GM18870 (cell line): ENCODE measurements around the gene F9.
A peak's percentile ranks its signal among the peaks of the same experiment; 100 is the strongest.
"Not testable (repeated sequence)": the region's sequence is repeated elsewhere in the genome, so short reads cannot be mapped to it uniquely, and the experiment has no call there.

Experiments
- ATAC-seq: cut with Tn5 transposase; IDR thresholded peaks from one replicate; pipeline ENCODE4 v1.9.1; 2021; ENCODE audit warnings: moderate library complexity; ENCODE audit not compliant: unreplicated experiment

F9 gene

DNA sequence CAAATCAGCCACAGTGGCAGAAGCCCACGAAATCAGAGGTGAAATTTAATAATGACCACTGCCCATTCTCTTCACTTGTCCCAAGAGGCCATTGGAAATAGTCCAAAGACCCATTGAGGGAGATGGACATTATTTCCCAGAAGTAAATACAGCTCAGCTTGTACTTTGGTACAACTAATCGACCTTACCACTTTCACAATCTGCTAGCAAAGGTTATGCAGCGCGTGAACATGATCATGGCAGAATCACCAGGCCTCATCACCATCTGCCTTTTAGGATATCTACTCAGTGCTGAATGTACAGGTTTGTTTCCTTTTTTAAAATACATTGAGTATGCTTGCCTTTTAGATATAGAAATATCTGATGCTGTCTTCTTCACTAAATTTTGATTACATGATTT is at the start of gene F9:
F9 (plus strand) TSS at position 190 of the 400 bp plus-strand sequence; CDS start at position 216, 26 bp downstream.
- ATAC-seq = no peak

DNA sequence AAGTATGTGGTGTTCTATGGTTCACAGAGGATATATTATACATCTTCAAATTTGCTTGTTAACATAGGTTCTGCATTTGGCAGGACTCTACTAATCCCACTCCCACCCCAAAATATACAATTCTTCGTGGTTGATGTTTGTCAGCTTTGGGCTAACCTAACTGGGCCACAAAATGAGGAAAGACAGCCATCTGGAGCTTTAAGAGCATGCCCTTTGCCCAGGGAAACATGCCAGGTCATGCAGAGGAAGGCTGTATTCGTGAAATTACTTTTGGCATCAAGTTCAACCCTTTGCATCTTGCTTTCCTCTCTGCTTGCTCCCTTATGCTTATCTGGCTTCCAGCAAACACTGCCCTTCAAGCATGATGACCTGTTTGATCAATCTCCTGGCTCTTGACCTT is 46.8 kb upstream of the F9 start:
- no peak for ATAC-seq

DNA sequence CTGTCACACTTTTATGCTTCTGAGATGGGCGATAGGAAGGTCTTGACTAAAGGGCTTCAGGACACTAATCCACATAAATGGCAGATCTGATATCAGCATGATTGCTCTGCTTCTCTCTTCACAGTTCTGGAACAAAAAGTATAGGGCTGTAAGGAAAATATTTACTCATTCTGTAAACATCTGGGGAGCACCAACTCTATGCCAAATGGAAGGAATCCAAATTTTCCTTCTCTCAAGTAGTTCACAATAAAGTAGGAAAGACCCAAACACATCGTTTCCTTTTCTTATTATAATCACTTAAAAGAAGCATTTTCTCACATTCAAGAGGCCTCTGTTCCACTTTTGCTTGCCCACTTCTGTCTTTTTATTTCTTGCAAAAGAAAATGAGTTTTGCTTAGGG is 45.9 kb upstream of the F9 start:
- no peak for ATAC-seq

DNA sequence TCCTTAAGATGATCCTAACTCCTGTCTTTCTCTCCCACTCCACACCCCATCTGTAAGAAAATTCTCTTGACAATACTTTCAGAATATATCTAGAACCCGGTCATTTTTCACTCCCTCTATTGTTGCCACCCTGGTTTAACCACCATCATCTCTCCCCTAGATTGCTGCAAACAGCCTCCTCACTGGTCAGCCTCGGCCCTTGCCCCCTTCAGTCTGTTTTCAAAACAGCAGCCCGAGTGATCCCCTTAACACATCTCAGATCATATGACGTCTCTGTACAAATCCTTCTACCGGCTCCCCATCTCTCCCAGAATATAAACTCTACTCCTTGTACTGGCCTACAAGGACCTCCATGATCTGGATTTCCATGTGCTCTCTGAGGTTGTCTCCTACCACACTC is 35.2 kb upstream of the F9 start:
- ATAC-seq = no peak

DNA sequence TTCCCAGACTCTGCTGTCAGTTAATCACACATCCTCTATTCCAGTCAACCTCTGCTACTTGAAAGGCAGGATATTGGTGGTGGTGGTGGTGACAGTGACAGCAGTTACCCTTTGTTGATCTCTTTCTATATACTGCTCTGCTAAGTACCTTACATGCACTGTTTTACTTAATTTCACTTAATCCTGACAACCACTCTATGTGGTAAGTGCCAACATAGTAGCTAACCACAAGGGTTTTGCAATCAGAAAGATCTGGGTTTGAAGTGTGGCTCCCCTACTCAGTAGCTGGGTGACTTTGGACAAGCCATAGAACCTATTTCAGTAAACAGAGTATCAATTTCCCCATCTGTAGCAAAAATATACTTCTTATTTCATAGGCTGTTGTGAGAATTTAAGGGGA is 24.2 kb upstream of the F9 start:
- no peak for ATAC-seq

DNA sequence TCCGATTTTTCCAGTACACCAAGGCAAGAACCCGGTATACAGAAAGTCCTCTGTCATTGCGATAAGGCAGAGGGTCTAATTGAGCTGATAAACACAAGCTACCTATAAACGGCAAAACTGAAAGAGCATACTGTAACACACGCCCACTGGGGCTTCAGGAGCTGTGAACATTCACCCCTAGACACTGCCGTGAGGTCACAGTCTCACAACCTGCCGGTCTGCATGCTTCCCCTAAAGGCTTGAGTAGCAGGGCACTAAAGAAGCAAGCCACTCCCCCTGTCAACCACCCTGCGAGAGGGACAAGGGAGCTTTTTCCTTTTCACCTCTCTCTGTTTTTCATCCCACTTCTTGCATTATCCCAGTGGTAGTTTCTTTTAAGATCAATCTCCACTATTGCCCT is 22.4 kb upstream of the F9 start:
- no peak for ATAC-seq

DNA sequence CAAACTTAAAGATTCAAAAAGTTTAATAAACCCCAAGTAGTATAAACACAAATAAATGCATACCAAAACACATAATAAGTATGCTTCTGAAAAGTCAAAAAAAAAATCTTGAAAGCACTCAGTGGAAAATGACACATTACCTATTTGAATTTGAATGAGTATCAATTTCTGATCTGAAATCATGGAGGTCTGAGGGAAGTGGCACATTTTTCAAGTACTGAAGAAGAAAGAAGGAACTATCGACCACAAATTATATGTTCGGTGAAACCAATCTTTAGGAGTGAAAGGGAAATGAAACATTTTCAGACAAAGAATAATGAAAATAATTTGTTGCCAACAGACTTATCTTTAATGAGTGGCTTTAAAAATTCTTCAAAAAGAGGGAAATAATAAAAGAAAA is 12.1 kb upstream of the F9 start:
- ATAC-seq = no peak

DNA sequence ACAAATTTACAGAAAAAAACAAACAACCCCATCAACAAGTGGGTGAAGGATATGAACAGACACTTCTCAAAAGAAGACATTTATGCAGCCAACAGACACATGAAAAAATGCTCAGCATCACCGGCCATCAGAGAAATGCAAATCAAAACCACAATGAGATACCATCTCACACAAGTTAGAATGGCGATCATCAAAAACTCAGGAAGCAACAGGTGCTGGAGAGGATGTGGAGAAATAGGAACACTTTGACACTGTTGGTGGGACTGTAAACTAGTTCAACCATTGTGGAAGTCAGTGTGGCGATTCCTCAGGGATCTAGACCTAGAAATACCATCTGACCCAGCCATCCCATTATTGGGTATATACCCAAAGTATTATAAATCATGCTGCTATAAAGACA is 1.7 kb upstream of the F9 start:
- ATAC-seq = not testable (repeated sequence)

DNA sequence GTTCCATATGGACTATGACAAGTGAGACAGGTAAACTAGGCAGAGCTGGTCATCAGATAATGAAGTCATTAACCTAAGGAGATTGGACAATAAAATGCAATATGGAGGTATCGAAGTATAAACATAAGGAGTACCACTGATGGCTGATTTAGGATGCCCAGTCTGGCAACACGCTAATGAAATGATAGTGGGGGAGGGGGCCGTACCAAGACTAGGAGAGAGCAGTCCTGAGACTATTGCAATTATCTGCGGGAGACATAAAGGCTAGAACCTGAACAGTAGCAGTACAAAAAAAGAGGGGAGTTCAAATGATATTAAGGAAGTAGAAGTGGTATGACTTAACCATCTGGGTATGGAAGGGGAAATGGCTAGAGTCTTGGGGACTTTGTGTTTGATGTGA is 2.3 kb downstream of the F9 start:
- no peak for ATAC-seq

DNA sequence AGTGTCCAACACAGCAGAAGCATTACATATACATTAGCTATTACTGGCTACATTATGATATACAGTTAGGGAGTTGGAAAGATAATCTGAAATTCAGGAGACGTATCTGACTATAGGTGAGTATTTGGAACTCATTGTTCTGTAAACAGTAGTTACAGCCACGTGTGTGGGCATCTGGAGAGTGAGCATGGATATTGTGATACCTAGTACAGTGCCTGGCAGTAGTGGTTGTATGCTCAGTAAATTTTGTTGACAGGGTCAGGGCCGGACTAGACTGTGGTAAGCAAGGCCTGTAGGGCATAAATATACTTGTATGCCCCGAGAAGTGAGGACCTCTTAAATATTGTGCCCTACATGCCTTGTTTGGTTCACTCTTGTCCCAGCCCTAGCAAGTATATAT is 2.9 kb downstream of the F9 start:
- no peak for ATAC-seq

DNA sequence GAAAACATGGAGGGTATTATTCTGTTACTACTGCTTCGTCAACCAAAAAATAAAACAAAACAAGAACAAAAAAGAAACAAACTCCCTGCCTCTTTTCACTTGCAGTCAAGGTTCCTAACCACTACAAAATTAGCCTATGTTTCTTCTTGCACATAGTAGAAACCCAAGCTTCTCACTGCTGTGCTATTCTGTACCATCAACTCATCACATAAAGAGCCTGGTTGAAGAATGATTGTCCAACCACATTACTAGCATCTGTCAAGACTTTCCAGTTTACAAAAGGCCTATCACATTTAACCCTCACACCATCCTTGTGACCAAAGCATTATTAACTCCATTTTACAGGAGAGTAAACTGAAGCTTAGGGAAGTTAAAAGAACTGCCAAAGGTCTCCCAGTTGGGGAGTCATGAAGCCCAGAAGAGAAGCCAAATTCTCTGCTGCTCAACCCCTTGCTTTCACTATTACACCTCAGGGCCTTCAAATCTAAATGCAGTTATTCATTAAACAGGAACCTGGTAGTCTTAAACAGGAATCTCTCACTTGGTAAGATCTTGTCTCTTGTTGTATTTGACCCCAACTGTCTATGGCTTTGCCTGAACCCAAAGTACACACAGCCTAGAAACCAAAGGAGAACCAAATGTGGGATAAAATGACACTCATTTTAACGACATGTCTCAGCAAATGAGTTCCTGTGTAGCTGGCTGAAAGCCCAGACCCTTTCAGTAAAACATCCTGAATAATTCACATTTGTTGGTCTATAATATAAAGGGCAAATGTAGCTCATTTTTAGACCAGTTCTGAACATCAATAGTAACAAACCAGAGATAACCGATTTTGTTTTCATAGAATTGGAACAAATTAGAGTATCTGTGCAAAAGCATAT is 8.6 kb downstream of the F9 start:
- peak; percentile 77 for ATAC-seq

DNA sequence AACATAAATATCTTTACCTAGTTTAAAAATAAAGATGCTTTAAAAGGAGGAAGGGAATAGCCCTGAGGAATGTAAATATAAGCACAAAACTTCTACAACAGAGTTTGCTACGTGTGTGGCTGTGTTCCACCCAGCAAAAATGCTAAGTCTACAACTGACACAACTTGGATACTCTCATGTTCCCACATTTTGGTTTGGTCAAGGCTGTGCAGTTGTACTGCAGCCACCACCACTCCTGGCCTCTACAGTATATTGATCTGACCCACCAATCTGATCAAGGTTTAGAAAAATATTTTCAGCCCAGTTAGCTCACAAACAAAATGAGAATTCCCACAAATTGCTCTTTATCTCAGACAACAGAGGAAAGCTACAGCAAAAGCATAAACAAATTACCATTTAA is 12.1 kb downstream of the F9 start:
- ATAC-seq = no peak

DNA sequence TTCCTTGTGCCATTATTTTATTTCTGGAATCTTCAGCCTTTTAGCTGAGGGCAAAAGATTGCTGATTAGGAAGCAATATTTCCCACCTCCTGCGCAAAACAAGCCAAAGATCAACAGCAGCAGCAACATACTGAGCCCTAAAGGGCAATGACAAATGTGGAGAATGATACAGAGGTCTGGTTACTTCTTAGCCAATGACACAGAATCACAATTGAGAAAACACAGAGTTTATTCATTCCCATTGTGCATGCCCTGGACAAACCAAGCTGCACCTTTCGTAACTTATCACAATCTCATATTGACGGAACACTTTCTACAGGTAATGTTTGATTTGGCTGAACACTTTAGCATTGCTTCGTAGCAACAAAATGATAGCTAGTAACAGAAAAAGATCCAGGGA is 13.4 kb downstream of the F9 start:
- ATAC-seq = no peak

DNA sequence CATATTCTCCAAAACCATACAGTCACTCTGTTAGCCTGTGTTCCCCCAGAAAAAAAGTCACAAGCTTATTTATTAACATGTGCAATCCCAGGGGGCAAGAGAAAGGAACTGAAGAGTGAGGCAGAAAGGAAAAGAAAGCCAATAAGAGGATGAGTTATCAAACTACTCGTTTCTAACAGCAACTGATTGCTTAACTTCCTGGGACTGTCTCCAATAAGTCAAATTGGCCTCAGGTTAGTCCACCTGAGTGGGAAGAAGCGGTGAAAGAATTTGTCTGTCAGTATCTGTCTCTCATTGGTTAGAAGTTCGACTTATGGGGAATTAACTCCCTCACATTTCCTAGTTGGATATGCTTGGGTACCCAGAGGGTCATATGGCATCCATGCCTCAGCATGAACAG is 14.1 kb downstream of the F9 start:
- ATAC-seq = no peak

DNA sequence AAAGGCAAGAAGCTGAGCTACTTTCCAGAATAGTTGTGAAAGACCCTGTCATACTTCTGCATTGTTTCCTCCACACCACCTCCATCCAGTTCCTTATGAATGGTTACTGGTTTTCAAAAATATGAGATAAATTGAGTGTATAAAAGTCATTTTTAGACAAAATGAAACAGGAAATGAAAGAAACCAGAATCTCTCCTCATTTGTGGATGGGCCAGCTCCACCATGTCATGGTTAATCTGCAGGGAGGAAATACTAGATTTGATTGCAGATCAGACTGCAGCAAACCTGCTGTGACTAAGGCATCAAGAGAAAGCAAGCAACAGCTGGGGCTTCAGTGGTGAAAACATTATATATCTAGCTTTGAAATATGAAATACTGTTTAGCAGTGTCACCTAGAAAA is 23.8 kb downstream of the F9 start:
- ATAC-seq = peak; percentile 14

DNA sequence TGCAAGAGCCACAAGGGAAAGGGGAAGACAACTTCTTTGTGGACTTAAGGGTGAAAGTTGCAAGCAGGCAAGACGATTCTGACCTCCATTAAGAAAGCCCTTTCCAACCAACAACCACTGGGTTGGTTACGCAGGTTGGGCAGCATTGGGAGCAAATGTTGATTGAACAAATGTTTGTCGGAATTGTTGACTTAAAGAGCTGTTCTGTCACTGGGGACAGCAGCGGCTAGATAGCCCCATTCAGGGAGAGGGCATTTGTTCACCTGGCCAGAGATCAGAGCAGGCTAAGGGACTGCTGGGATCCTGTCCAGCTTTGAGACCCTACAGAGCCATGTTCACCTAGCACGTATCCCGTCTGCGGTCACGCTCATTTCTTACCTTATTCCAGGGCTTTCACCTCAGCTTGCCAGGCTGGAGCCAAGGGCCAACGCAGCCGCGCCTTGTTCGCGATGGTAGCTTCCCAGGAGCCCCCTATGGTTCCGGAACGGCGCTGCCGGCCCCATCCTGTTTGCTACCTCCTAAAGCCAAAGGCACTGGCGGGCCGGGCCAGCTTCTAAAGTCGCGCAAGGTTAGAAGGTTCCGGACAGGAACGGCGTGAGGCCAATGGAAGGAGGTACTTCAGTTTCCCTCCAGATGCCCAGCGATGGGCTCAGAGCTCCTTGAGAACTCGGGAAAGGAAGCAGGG is 24.6 kb downstream of the F9 start:
- no peak for ATAC-seq

DNA sequence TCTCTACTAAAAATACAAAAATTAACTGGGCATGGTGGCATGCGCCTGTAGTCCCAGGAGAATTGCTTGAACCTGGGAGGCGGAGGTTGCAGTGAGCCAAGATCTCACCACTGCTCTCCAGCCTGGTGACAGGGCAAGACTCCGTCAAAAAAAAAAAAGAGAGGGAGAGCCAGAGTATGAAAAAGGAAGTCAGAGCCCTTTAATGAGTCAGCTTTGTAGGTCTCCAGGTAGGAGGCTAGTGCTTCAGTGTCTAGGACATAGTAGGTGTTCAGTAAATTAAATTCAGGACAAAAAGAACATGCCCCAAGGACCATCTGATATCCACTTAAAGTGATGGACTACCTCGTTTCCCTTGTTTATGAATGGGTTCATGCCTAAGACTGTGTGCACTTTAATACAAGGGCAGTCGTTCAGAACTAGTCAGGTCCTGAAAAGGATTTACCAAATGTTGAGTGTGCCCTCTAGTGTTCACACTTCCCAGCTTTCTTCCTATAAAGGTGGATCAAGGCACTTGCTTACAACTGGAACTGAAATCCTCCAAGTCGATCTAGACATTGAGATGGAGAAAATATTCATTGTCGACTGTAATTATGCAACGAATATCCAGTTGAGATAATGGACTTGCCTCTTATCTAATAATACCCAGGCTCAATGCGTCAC is 29.0 kb downstream of the F9 start:
- peak; percentile 88 for ATAC-seq

DNA sequence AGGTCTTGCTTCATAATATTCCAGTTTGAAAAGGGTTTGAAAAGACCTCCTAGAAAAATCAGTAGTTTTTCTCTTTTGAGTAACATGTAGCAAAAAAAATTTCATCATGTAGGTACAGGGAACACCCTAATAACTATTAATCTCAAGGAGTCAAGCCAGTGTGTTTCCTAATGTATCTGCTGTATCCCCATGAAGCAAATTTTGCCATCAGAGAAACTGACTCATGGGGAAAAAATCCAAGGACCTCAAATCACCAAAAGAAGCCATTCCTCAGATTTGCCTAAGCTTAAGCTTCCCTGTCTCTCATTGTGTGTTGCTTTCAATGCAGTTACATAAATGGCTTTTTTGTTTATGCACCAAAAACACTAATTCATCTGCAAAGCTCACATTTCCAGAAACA is 29.7 kb downstream of the F9 start:
- no peak for ATAC-seq

DNA sequence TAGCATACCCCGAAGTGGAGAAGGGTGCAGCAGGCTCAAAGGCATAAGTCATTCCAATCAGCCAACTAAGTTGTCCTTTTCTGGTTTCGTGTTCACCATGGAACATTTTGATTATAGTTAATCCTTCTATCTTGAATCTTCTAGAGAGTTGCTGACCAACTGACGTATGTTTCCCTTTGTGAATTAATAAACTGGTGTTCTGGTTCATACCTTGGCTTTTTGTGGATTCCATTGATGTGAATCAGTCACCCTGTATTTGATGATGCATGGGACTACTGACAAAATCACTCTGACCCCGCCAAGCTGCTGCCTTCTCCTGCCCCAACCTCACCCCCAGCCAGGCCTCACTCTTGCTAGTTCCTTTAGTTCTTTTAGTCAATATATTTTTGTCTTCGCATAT is 32.7 kb downstream of the F9 start:
- ATAC-seq = no peak

DNA sequence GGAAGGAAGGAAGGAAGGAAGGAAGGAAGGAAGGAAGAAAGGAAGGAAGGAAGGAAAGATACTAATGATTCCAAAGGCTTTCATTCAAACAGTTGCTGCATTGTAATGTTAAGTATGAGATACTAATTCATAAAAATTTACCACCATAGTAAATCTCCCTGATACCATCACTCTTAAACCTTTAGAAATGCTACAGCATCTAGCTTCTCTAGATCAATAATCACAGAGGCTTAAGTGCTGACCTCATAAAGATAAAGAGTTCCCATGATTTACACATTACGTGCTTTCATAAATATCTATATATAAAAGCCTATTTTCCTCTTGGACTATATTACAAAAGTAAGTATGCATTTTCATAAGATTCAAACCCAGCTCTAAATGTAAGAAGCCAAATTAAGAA is 36.4 kb downstream of the F9 start:
- no peak for ATAC-seq

DNA sequence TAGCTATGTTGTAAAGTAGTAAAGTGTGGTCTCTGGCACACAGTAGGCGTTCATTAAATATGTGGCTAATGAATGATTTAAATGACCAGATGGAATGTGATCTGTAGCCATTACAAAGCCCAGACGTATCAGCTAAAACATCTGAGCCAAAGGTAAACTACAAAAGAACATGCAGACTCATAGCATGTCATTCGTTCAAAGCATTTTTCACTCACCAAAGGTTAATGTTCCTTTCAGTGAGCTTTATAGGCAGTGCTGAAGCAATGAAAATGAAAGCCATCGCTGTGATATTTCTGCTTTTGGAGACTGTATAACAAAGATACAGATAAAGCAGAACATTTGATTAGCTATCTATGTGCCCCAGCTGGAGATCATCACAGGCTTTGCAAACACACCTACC is 50.5 kb downstream of the F9 start:
- ATAC-seq = no peak

DNA sequence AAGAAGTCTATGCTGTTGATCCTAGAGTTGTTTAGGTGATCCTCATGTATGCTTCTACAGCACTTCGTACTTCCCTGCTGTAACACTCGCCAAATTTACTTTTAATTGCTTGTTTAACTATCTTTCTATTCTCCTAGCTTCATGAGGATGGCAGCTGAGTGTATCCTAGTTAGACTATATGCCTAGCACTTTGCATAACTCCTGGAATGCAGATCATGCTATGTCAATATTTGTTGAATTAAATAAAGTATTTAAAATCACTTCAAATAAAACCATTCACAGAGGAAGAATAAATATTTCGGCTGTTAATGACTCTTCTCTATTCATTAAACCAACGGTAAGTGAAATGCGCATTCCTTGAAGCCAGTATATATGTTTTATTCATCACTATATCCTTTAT is 55.1 kb downstream of the F9 start:
- no peak for ATAC-seq
